AG08396 (cell line): ENCODE results near the gene MKX.

Experiments
- DNase-seq: peaks from one replicate; pipeline ENCODE4 v3.0.0; 2012; ENCODE audit warnings: low spot score, mixed read lengths

MKX gene

DNA sequence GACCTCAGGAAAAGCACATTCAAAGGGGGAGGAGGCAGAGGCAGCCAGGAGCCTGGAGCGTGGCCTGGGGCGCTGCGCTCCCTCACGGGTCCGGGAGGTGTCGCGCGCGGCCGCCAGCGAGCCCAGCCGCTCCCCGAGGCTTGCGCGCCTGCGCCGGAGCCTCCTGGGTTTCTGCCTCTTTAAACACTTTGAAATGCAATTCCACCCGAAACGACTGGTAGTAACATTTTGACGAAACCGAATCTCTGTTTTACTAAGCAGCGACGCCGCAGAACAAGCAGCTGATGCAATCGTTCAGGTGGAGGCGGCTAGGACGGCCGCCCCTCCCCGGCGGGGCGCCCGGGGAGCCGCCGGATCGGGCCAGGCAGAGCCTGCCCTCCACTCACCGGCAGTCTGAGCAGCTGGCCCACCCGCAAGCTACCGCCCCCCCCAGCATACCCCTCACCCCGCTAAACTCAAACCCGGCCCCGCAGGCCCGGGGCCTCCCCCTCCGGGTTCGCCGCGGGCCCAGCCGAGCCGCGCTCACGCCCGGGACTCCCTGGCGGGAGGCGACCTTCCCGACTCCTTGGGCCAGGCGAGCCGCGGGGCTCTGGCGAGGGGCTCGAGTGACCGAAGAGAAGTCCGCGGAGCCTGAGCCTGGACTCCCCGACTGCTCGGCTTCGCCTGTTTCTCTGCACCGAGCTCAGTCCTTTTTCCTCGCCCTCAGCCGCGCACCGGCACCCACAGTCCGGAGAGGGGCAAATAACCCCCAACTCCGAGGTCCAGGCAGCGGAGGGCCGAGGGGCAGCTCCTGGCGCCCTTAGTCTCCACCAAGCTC is 3.2 kb downstream of the MKX start:
- DNase-seq = peak; percentile 93

DNA sequence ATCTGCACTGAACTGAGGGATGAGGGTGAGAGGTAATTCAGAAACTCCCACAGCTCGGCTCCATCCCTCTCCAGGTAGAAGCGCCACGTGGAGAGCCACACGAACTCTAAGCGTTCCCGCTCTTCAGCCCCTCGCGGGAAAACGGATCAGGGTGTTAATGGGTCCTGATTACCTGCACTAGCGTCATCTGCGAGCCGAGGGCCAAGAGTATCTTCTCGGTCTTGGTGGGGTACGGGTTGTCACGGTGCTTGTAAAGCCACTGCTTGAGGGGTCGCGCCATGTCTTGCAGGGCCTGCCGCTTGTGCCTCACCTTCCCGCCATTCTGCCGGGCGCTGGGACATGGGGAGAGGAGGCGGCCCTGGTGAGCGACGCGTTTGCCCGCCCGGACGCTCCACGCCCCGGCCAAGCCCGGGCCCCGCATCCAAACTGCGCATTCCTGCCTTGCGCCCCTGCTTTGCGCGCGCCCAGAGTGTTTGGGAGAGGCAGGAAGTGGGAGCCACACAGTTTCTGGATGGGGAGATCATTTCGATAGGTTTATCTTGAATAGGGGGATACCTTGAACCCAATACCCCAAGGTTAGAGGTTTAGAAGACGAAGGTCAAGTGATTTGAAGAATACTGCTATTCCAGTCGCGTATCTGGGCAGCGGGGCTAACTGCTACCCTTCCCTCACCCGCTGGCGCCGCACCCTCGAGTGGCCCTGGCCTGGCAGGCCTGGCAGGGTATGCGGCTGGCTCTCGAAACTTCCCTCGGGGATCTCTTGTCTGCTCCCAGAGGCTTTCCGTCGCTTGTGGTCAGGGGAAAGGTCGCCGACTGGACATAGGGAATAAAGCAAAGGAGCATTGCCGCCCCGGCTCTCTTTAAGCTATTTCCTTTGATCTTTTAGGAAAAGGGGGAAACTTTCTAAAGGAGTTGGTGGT is 4.2 kb downstream of the MKX start:
- no peak for DNase-seq

DNA sequence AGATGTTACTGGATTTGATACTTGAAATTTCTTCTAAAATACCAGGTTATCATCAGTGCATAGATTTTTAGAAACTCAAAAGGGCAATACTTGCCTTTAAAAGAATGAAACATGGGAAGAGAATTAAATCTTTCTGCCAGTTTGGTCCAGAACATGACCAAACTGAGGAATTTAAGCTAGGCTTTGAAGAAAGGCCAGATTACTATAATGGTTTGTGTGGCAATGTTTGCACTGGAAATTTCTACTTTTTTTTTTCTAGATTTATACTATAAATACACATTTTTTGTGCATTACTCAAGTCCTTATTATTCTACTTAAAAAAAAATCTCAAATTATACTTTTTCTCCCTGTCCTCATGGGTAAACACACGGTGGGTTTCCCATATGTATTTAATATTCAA is 9.2 kb downstream of the MKX start:
- peak; percentile 28 for DNase-seq

DNA sequence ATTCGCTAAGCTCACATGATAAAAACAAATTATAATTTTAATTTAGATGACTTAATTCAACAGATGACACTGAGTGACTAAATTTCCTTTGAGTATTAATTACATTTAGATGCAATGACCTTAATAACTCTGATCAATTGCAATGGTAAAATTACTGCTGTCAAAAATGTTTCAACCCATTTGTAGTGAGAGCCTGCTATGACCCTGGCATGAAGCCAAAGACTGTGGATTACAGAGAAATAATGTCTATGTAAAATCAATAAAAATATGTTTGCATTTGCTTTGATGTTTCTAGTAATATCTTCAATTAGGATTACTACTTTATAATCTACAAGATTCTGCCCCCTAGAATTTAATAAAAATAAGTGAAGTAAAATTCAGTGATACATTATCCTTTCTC is 15.6 kb downstream of the MKX start:
- no peak for DNase-seq

DNA sequence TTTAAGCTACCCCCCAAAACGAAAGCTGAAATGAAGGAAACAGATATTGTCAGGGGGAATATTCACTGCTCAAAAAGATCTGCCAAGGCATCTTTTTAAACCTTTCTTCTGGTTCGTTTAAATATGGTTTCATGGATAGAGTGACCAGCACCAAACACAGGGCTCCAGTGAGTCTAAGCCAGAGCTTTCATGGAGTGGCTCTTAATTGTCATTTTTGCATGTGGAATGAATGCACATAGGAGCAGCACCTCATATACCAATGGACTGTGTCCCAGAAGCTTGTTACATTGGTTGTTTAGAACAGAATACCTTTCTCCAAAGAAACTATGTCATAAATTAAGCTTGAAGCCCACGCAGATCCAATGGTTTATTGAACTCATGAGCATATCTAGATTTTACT is 17.3 kb downstream of the MKX start:
- no peak for DNase-seq

DNA sequence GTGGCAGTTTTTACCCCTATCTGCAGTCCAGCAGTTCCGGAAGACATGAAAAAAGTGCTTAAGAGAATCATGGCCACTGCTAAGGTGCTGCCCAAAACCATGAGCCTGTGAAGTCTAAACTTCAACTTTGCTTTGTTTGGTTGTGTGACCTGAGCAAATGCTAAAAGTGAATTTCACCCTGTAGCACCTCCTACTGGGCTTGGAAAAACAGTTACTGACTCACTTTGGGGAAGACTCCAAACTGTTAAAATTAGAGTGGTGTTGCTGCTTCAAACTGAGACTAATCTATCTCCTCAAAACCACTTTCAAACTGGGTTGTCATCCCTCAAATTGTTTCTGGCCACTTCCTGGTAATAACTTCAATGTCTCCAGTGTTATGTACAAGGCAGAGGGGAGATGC is 21.3 kb downstream of the MKX start:
- DNase-seq = peak; percentile 11

DNA sequence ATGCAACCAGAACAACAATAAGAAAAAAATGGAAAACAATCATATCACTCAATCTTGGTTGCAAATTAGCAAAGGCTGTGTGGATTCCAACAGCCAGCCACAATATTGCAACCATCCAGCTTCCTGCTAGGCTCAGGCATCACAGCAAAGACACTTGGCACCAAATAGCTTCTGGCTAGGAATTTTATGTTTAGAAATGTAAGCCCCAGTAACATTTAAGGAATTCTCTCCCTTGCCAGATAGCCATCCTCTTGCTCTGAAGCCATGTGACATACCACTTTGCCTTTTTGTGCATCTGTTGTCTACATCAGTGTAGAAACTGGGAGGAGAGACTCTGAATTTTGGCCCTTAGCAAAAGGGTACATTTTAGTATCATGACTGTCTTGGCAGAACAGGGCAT is 22.2 kb downstream of the MKX start:
- DNase-seq = peak; percentile 70

DNA sequence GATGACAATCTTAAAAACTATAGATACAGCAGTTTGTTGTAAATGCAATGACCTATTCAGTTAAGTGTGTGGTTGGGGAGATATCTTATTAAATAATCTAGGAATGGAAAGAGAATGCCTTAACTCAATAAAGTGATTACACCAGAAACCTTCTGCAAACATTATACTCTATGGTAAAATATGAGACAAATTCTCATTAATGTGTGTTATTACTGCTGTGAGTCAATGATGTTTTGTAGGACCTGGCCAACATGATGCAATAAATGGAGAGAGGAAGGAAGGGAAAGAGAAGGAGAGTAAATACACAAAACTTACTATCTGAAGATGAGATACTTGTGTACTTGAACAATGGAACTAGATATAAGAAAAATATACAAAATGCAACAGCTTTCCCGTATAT is 25.1 kb downstream of the MKX start:
- DNase-seq = no peak

DNA sequence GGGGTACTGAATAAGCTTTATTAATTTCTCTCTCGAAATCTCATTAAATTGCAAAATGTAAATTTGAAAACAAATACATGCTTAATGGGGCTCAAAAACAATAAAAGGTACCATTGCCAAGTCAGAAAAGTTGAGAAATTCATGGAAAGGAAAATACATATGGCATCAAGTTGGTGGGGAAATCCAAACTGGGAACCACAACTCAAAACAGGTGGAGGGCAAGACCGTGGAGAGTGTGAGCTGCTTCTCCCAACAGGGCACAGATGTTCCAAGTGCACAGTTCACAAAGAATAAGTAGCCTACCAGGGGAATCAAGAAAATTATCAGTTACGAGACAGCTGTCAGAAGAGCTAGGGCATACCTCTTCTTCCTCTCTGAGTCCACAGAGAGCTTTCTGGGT is 26.6 kb downstream of the MKX start:
- DNase-seq = no peak

DNA sequence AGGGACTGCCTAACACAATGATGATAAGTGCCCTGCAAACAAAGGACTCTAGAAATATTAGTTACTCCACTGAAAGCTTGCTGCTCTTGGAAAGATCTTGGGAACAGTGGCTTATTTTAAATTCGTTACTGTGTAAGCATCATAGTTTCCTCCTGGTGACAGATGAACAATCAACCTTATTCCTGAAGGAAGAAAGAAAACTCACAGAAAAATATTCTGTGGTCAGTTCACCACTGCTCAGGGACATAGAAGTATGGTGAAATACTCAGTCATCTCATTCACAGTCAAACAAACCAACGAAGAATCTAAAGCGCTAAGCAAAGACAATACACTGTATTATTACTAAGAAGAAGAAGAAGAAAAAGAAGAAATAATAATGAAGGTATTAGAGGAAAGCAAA is 27.8 kb downstream of the MKX start:
- DNase-seq = no peak

DNA sequence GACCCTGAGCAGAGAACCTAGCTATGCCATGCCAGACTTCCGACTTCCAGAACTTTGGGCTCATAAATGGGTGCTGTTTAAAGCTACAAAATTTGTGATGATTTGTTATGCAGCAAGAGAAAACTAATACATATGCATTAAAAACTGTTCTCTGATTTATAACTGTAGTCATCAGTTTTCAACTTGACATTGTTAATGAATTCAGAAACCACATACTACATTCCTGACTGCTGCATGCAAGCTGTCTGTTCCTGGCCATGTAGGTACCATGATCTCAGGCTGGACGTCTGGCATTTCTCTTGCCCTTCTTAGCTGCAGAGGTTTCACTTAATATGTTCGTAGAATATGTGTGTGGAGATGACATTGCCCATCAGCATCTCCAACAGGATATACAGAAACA is 28.4 kb downstream of the MKX start:
- no peak for DNase-seq

DNA sequence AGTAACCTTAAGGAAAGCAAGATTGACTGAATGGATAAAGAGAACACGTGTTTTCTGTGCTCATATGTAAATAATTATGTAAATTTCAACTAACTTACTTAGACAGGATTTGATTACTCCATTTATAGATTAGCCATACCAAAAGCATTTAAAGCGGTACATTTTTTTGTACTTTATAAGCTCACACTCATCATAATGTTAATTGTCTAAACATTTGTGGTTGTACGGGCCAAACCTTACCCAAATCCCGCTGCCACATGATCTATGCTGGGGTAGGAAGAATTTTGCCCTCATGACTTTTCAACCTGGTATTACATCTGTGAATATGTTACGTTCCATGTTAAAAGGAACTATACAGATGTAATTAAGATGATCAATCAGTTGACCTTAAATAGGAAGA is 29.1 kb downstream of the MKX start:
- DNase-seq = no peak

DNA sequence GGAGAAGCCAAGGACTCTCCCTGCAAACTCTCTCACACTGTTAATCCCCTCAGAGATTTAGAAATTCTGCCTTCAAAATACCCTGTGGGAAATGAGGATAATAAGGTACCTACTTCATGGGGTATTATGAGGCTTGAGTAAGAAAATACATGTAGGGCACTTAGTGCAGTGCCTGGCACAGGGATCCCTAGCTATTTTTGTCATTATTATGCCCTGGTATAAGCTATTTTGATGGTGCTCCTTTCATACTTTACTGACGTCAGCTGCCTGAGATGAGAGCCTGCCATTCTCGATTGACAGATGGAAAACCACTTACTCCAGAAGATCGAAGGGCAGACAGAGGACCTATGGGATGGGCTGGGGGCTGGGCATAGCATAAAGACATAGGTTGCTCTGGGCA is 30.1 kb downstream of the MKX start:
- DNase-seq = no peak

DNA sequence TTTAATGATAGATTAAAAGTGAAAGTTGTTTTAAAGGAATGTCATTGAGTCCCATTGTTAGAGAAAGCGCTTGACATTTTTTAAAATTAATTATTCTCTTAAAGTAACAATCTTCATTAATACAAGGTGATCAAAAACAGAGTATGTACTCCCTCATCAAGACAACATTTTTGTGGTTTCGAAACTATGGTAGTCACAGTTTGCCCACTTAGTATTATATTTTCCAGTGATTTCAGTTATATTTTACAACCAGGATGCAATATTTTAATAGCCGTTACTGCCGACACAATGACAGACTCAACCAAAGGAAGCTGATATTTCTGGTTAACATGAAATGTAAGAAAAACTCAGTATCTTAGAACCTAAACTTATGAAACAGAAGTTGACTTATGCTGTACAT is 31.3 kb downstream of the MKX start:
- DNase-seq = no peak

DNA sequence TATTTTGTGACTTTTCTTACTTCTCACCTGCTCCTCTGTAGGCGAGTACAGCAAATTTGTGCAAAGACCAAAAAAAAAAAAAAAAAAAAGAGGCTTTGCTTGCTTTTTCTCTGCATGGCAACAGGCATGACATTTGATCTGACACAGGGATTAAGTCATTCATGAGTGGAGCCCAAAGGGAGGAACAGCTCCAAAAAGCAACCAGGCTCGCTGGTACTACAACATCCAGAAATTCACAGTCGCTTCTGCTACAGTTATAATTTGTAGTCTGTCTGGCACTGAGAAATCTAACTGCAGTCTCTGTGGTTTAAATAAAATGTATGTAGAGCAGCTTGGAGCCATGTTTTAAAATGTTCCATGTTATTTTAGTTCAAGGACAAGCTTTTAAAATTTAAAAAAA is 31.7 kb downstream of the MKX start:
- DNase-seq = peak; percentile 41

DNA sequence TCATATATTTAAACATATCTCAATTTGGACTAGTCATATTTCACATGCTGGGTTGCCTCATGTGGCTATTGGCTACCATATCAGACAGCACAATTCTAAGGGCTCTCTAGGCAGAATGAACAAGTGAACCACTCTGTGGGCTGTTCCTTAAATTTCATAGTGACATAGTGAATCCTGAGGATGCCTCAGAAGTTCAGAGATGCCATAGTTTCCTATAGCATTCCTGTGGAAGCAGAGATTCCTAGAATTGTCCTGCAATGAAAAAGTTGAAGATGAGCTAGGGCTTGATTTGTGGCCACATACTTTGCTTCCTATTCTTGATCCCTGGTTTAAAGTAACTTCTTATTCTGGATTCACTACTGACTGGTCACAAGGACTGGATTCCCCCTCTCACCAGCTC is 35.6 kb downstream of the MKX start:
- no peak for DNase-seq

DNA sequence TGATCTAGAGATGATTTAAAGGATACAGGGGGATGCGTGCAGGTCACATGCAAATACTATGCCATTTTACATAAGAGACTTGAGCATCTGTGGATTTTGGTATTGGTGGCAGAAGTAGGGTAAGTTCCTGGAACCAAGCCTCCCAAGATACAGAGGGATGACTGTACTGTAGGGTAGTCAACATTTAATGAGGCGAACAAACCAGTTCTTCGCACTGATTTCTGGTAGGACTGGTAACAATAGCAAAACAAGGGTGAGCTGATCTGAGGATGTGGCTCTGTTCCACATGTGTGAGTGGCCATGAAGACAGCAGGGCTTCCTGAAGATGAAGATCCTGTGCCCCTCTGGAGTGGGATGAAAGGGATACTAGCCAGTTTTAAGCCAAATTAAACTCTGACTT is 36.3 kb downstream of the MKX start:
- DNase-seq = no peak

DNA sequence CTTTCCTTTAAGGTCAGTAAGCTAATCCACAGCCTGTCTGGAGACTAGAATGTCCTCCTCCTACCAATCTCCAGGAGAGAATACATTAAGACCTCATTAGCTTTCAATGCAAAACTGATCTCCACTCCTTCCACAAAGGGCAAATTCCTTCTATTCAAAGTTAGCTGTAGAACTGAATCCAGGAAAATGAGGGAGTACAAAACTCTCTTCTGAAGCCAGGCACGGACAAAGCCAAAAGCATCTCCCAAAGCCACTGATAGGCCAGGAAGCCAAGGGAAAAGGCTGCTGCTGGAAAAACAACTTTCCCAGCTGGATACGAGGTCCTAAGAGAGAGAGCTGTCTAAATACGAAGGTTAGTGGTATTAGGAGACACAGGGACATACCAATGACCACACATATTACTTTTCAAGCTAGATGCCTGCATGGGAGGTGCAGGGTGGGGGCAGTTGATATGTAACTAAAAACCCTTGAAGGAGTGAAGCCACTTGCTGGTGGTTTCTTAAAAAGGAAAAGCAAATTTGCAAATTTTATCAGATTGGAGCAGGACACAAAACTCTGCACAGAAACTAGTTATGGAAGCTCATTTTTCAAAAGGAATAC is 43.6 kb downstream of the MKX start:
- DNase-seq = no peak

DNA sequence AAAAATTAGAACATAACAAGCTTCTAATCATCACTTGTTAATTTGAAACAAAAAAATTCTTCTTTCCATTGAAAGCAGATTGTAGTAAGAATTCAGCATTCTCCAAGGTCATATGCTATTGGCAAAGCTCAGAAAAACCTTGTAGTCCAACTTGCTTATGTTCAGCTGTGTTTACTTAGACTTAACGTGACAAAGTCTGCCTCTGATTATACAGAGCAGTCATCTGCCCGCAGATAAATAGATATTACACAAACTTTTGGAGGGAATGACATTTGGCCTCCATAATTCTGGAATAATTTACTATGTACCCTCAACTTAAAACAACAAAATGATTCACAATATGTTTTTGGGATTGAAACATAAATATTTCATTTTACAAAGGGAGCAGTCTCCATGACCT is 45.8 kb downstream of the MKX start:
- no peak for DNase-seq

DNA sequence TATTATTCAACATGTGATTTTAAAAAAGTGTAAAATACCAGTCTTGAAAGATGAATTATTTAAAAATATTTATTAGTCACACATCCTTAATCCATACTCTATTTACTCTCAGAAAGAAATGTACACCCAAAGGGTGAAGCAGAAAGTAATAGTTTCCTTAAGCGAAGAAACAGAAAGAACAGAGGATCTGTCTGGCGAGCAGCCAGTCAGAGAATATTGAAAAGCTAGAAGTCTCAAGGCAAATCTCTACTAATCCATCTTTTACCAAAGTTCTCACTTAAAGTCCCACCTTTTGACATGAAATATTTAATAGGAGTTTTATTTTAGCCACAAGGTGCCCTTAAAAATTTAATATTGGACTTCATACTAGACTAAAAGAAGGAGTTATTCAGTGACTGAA is 46.7 kb downstream of the MKX start:
- DNase-seq = no peak

DNA sequence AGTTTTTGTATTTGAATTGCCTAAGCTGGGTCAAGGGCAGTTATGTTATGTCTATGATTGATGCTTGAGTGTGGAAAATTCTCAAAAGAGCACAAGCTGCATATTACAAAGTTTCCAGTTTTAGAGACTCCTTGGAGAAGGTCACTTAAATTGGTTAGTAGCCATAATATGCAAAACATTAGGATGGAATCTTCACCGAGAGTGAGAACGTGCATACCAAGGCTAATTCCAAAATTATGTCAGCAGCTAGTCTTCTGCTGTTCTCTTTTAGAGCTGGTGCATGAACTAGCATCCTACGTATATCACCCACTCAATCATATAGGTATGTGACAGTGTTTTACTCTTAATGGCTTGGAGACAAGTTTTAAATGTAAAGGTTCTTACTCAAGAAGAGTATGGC is 49.2 kb downstream of the MKX start:
- no peak for DNase-seq

DNA sequence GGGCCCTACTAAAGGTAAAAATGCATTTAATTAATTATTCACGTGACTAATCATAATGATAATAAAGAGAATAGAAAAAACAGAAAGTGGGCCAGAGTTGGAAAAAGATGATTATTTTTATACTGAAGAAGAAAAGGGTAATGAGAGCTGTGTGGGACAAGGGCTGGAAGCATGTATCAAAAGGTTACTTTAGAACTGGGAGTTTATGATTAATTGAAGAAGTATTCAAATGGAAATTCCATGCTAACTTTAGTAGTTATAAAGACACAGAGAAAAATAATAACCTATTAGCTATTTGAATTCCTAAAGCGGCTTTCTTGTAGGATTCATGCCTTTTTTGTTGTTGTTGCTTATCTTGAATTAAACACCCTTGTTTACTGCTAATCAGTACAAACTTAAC is 49.9 kb downstream of the MKX start:
- DNase-seq = no peak

DNA sequence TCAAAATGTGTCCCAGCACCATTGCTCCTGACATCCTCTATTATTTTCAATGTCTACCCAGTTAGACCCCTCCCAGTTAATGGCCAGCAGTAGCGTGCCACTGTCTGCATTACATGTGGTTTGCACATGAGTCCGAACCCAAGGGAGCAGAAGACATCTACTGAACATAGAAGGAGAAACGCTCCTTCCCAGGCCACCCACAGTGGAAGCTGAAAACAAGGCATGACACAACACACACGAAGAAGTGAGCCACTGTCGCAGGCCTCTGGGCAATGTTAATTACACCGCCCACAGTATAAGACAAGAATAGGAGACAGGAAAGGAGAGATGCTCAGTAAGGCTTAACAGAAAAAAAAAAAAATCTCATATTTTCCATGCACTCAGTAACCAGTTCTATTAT is 50.5 kb downstream of the MKX start:
- DNase-seq = no peak
